Dendritic cell treated with granulocyte-macrophage colony-stimulating factor and Interleukin-4, amounts not matched to agents 40 ng/mL and 50 ng/mL, for 4 days (primary cell): ENCODE measurements around the gene TNNC2.
"Not testable (repeated sequence)": the region's sequence is repeated elsewhere in the genome, so short reads cannot be mapped to it uniquely, and the experiment has no call there.

Experiments
- H3K27ac Mint-ChIP-seq: one replicate; pipeline ENCODE4 v1.8.0; 2022; ENCODE audit warnings: mild to moderate bottlenecking, mixed read lengths
- H3K27me3 Mint-ChIP-seq: one replicate; pipeline ENCODE4 v1.8.0; 2022; ENCODE audit warnings: mild to moderate bottlenecking, mixed read lengths
- H3K36me3 Mint-ChIP-seq: one replicate; pipeline ENCODE4 v1.8.0; 2022; ENCODE audit warnings: low read depth, mixed read lengths
- H3K4me1 Mint-ChIP-seq: one replicate; pipeline ENCODE4 v1.8.0; 2022; ENCODE audit warnings: low read depth, mixed read lengths
- H3K4me3 Mint-ChIP-seq: one replicate; pipeline ENCODE4 v1.8.0; 2022; ENCODE audit warnings: mild to moderate bottlenecking, moderate library complexity, mixed read lengths
- H3K9me3 Mint-ChIP-seq: one replicate; pipeline ENCODE4 v1.8.0; 2022; ENCODE audit warnings: mixed read lengths
- intact Hi-C: fragments of 100-400 bp; cut with micrococcal nuclease; formaldehyde crosslinking; loops from one replicate; pipeline ENCODE4 v1.15.0; 2022

The TNNC2 gene

GRCh38 chr20:45821947-45822346, 5.2 kb downstream of the TNNC2 start:
- intact Hi-C loops: no loop called here
- H3K4me3 Mint-ChIP-seq: no peak overlapping the region
- H3K27me3 Mint-ChIP-seq: peaks cover 36% of the 10 kb centered on the region
- H3K36me3 Mint-ChIP-seq: no peaks in the 10 kb centered on the region
- peaks cover 28% of the 10 kb centered on the region for H3K4me1 Mint-ChIP-seq
- H3K9me3 Mint-ChIP-seq: no peaks in the 10 kb centered on the region
- H3K27ac Mint-ChIP-seq: no peak overlapping the region

- intact Hi-C loops: no loop called here
- peaks cover 27% of the 10 kb centered on the region for H3K27me3 Mint-ChIP-seq
- peaks cover 26% of the 10 kb centered on the region for H3K4me1 Mint-ChIP-seq
- H3K9me3 Mint-ChIP-seq: no peaks in the 10 kb centered on the region
- H3K36me3 Mint-ChIP-seq: no peaks in the 10 kb centered on the region
- H3K4me3 Mint-ChIP-seq: no peak overlapping the region
- no peak overlapping the region for H3K27ac Mint-ChIP-seq
Measured at GRCh38 chr20:45819466-45819865, 7.6 kb downstream of the TNNC2 start.

GRCh38 chr20:45818239-45818638, 8.9 kb downstream of the TNNC2 start:
- intact Hi-C loops: no loop called here
- Mint-ChIP-seq H3K9me3 (no peaks in the 10 kb centered on the region), H3K27ac (no peak overlapping the region), H3K27me3 (peaks cover 14% of the 10 kb centered on the region), H3K4me1 (peaks cover 22% of the 10 kb centered on the region), H3K36me3 (no peaks in the 10 kb centered on the region), H3K4me3 (no peak overlapping the region)

GRCh38 chr20:45817376-45818194, 9.5 kb downstream of the TNNC2 start:
- H3K9me3 Mint-ChIP-seq: no peaks in the 10 kb centered on the region
- H3K27ac Mint-ChIP-seq: no peak overlapping the region
- peaks cover 22% of the 10 kb centered on the region for H3K4me1 Mint-ChIP-seq
- no peak overlapping the region for H3K4me3 Mint-ChIP-seq
- intact Hi-C loops: no loop called here
- H3K36me3 Mint-ChIP-seq: no peaks in the 10 kb centered on the region
- peaks cover 8% of the 10 kb centered on the region for H3K27me3 Mint-ChIP-seq

- Mint-ChIP-seq H3K4me1 (peaks cover 22% of the 10 kb centered on the region), H3K9me3 (no peaks in the 10 kb centered on the region), H3K27me3 (peaks cover 2% of the 10 kb centered on the region), H3K36me3 (peaks cover 2% of the 10 kb centered on the region), H3K27ac (no peak overlapping the region), H3K4me3 (no peak overlapping the region)
- intact Hi-C loops: no loop called here
Measured at GRCh38 chr20:45816951-45817350, 10.2 kb downstream of the TNNC2 start.

GRCh38 chr20:45814314-45814713, 12.8 kb downstream of the TNNC2 start:
- H3K27me3 Mint-ChIP-seq: no peaks in the 10 kb centered on the region
- peaks cover 18% of the 10 kb centered on the region for H3K4me1 Mint-ChIP-seq
- peaks cover 28% of the 10 kb centered on the region for H3K36me3 Mint-ChIP-seq
- no peak overlapping the region for H3K27ac Mint-ChIP-seq
- intact Hi-C loops: no loop called here
- no peaks in the 10 kb centered on the region for H3K9me3 Mint-ChIP-seq
- no peak overlapping the region for H3K4me3 Mint-ChIP-seq

GRCh38 chr20:45813489-45813888, 13.6 kb downstream of the TNNC2 start:
- Mint-ChIP-seq H3K27me3 (no peaks in the 10 kb centered on the region), H3K4me3 (peak overlapping the region; percentile 83), H3K36me3 (peaks cover 37% of the 10 kb centered on the region), H3K9me3 (no peaks in the 10 kb centered on the region), H3K4me1 (peaks cover 18% of the 10 kb centered on the region), H3K27ac (no peak overlapping the region)
- intact Hi-C loops: loop anchor here (2.0 kb wide), 1 partner anchor 43 kb away; the partner anchor contains the start of genes ACOT8 and ZSWIM3

- H3K9me3 Mint-ChIP-seq: no peaks in the 10 kb centered on the region
- H3K4me3 Mint-ChIP-seq: peak overlapping the region; percentile 83
- H3K36me3 Mint-ChIP-seq: peaks cover 42% of the 10 kb centered on the region
- H3K27ac Mint-ChIP-seq: peak overlapping the region; percentile 39
- H3K27me3 Mint-ChIP-seq: no peaks in the 10 kb centered on the region
- intact Hi-C loops: loop anchor here (2.0 kb wide), 1 partner anchor 44 kb away; the partner anchor contains the start of genes ACOT8 and ZSWIM3
- peaks cover 18% of the 10 kb centered on the region for H3K4me1 Mint-ChIP-seq
Measured at GRCh38 chr20:45813006-45813340, 14.1 kb downstream of the TNNC2 start.

- intact Hi-C loops: loop anchor here (2.0 kb wide), 1 partner anchor 44 kb away; the partner anchor contains the start of genes ACOT8 and ZSWIM3
- Mint-ChIP-seq H3K9me3 (no peaks in the 10 kb centered on the region), H3K36me3 (peaks cover 48% of the 10 kb centered on the region), H3K27me3 (no peaks in the 10 kb centered on the region), H3K4me1 (peaks cover 18% of the 10 kb centered on the region), H3K4me3 (peak within 1 kb of the TSS; percentile 83), H3K27ac (peak within 1 kb of the TSS; percentile 39)
Measured at GRCh38 chr20:45812157-45813005, 14.7 kb downstream of the TNNC2 start, which contains the start of gene UBE2C. Gene UBE2C (plus strand): TSS chr20:45812644. CDS start chr20:45812696, 52 bp downstream.

- Mint-ChIP-seq H3K36me3 (peaks cover 68% of the 10 kb centered on the region), H3K27me3 (no peaks in the 10 kb centered on the region), H3K9me3 (no peaks in the 10 kb centered on the region), H3K27ac (no peak overlapping the region), H3K4me3 (no peak overlapping the region), H3K4me1 (peaks cover 18% of the 10 kb centered on the region)
- intact Hi-C loops: no loop called here
Measured at GRCh38 chr20:45810191-45810970, 16.7 kb downstream of the TNNC2 start.

GRCh38 chr20:45801851-45802250, 25.3 kb downstream of the TNNC2 start:
- H3K36me3 Mint-ChIP-seq: peaks cover 91% of the 10 kb centered on the region
- no peak overlapping the region for H3K4me3 Mint-ChIP-seq
- intact Hi-C loops: loop anchor here (10.0 kb wide), 1 partner anchor 83 kb away; the partner anchor contains the start of genes SPATA25 and ZSWIM1
- no peaks in the 10 kb centered on the region for H3K9me3 Mint-ChIP-seq
- peaks cover 18% of the 10 kb centered on the region for H3K4me1 Mint-ChIP-seq
- H3K27ac Mint-ChIP-seq: no peak overlapping the region
- no peaks in the 10 kb centered on the region for H3K27me3 Mint-ChIP-seq

- H3K27me3 Mint-ChIP-seq: no peaks in the 10 kb centered on the region
- intact Hi-C loops: loop anchor here (2.0 kb wide), 1 partner anchor 164 kb away; no protein-coding TSS in a partner anchor
- peaks cover 29% of the 10 kb centered on the region for H3K4me1 Mint-ChIP-seq
- no peaks in the 10 kb centered on the region for H3K9me3 Mint-ChIP-seq
- no peak overlapping the region for H3K4me3 Mint-ChIP-seq
- H3K27ac Mint-ChIP-seq: peak overlapping the region; percentile 20
- peaks cover 91% of the 10 kb centered on the region for H3K36me3 Mint-ChIP-seq
Measured at GRCh38 chr20:45798935-45799642, 28.0 kb downstream of the TNNC2 start.

GRCh38 chr20:45797955-45798354, 29.2 kb downstream of the TNNC2 start:
- H3K4me3 Mint-ChIP-seq: not testable (repeated sequence)

More at GRCh38 chr20:45797955-45798354, 29.2 kb downstream of the TNNC2 start:
- H3K27me3 Mint-ChIP-seq, H3K27ac Mint-ChIP-seq, H3K9me3 Mint-ChIP-seq: not testable (repeated sequence)
- intact Hi-C loops: loop anchor here (2.0 kb wide), 1 partner anchor 165 kb away; no protein-coding TSS in a partner anchor
- peaks cover 91% of the 10 kb centered on the region for H3K36me3 Mint-ChIP-seq
- H3K4me1 Mint-ChIP-seq: peaks cover 31% of the 10 kb centered on the region
